Activated T-cell treated with anti-CD3 and anti-CD28 coated beads, Interleukin-2, amount 50 U/mL, for 24 hours (primary cell): Measurements from ENCODE around the gene CELA2B.

Source experiments
- DNase-seq: peaks from one replicate; pipeline ENCODE4 v3.0.0-alpha.2; 2020
- H3K27ac Mint-ChIP-seq: 2 replicates; pipeline ENCODE4 v1.8.0; 2020; ENCODE audit warnings: mild to moderate bottlenecking, mixed read lengths
- H3K27me3 Mint-ChIP-seq: 2 replicates; pipeline ENCODE4 v1.8.0; 2020; ENCODE audit warnings: mixed read lengths
- H3K36me3 Mint-ChIP-seq: 2 replicates; pipeline ENCODE4 v1.8.0; 2020; ENCODE audit warnings: low read depth, mixed read lengths
- H3K4me1 Mint-ChIP-seq: 2 replicates; pipeline ENCODE4 v1.8.0; 2020; ENCODE audit warnings: low read depth, mixed read lengths
- H3K4me3 Mint-ChIP-seq: 2 replicates; pipeline ENCODE4 v1.8.0; 2020; ENCODE audit warnings: mild to moderate bottlenecking, moderate library complexity, mixed read lengths
- H3K9me3 Mint-ChIP-seq: 2 replicates; pipeline ENCODE4 v1.8.0; 2020; ENCODE audit warnings: mixed read lengths

CELA2B gene

GRCh38 chr1:15538771-15539170, 62.9 kb downstream of the CELA2B start:
- Mint-ChIP-seq H3K27ac (no peak overlapping the region), H3K4me1 (peaks cover 4% of the 10 kb centered on the region), H3K9me3 (no peaks in the 10 kb centered on the region), H3K27me3 (no peaks in the 10 kb centered on the region), H3K4me3 (no peak overlapping the region), H3K36me3 (peaks cover 85% of the 10 kb centered on the region)
- no peak for DNase-seq

- Mint-ChIP-seq H3K9me3 (no peaks in the 10 kb centered on the region), H3K4me3 (no peak overlapping the region), H3K27me3 (no peaks in the 10 kb centered on the region), H3K36me3 (peaks cover 87% of the 10 kb centered on the region), H3K27ac (no peak overlapping the region), H3K4me1 (peaks cover 4% of the 10 kb centered on the region)
- DNase-seq: no peak
These were observed 64.3 kb downstream of the CELA2B start for GRCh38 chr1:15540186-15540585.
